IMR-90 (cell line): ENCODE measurements around the gene CARMIL1. TPM values are rescaled to one million over a fixed set of nuclear protein-coding genes. Genes with fewer than 3 reads are reported as not detected.

Source experiments
- ATAC-seq: fragments of 200-7000 bp; cut with Tn5 transposase; 2 replicates; pipeline ENCODE4 v1.9.1; 2020; ENCODE audit warnings: low read depth, mild to moderate bottlenecking, moderate library complexity
- BruUV-seq: library from RNA; stranded (reverse); fragments of 400-500 nt; replicated peaks from 2 replicates; lab custom pipeline; 2021; lab: Mats Ljungman, UMichigan
- CTCF ChIA-PET: fragments of 300-600 bp; formaldehyde crosslinking; extraction: SDS; loops from one replicate; lab custom pipeline; 2021; ENCODE audit warnings: antibody characterized with exemption; lab: Yijun Ruan, JAX
- POLR2A ChIA-PET: fragments of 300-600 bp; sonication (Branson Sonifier 250); formaldehyde crosslinking; loops from one replicate; lab custom pipeline; 2022; ENCODE audit warnings: antibody characterized with exemption; ENCODE audit not compliant: unreplicated experiment; lab: Charles Lee
- DNase-seq: peaks from one replicate; pipeline ENCODE4 v3.0.0; 2013
- H2AFZ ChIP-seq: replicated peaks from 2 replicates; pipeline ENCODE3; 2013; ENCODE audit warnings: low read length, mild to moderate bottlenecking; ENCODE audit not compliant: poor library complexity
- H2AK5ac ChIP-seq: 2 replicates; pipeline ENCODE4 v1.6.1; 2013; ENCODE audit warnings: low read depth, low read length, inconsistent platforms
- H2AK9ac ChIP-seq: replicated peaks from 2 replicates; pipeline ENCODE3; 2013; ENCODE audit warnings: mild to moderate bottlenecking, low read depth, low read length, moderate library complexity; ENCODE audit not compliant: poor library complexity
- H2BK120ac ChIP-seq: 2 replicates; pipeline ENCODE4 v1.6.1; 2013; ENCODE audit warnings: low read depth, low read length, inconsistent platforms
- H2BK15ac ChIP-seq: 3 replicates; pipeline ENCODE4 v1.6.1; 2013; ENCODE audit warnings: low read depth, low read length, inconsistent platforms
- H2BK20ac ChIP-seq: 2 replicates; pipeline ENCODE4 v1.6.1; 2013; ENCODE audit warnings: low read depth, mild to moderate bottlenecking, inconsistent platforms, low read length, moderate library complexity
- H2BK5ac ChIP-seq: 2 replicates; pipeline ENCODE4 v1.6.1; 2013; ENCODE audit warnings: mild to moderate bottlenecking, low read depth, low read length, inconsistent platforms; ENCODE audit not compliant: poor library complexity, severe bottlenecking
- H3K14ac ChIP-seq: replicated peaks from 2 replicates; pipeline ENCODE4 v1.6.1; 2013; ENCODE audit warnings: low read depth, low read length, inconsistent platforms
- H3K18ac ChIP-seq: 2 replicates; pipeline ENCODE4 v1.6.1; 2013; ENCODE audit warnings: low read depth, low read length, control low read depth
- H3K23ac ChIP-seq: 2 replicates; pipeline ENCODE4 v1.6.1; 2013; ENCODE audit warnings: low read depth, low read length, inconsistent platforms
- H3K27ac ChIP-seq: 2 replicates; pipeline ENCODE4 v1.5.1; 2013; ENCODE audit warnings: mild to moderate bottlenecking, control low read depth, low read length; ENCODE audit not compliant: insufficient read depth
- H3K27me3 ChIP-seq: 2 replicates; pipeline ENCODE4 v1.6.1; 2013; ENCODE audit warnings: low read length; ENCODE audit not compliant: control insufficient read depth, insufficient read depth
- H3K36me3 ChIP-seq: 2 replicates; pipeline ENCODE4 v1.6.1; 2013; ENCODE audit warnings: low read length, mixed read lengths; ENCODE audit not compliant: control insufficient read depth, insufficient read depth
- H3K4ac ChIP-seq: 2 replicates; pipeline ENCODE4 v1.6.1; 2013; ENCODE audit warnings: low read depth, low read length, inconsistent platforms
- H3K4me1 ChIP-seq: 2 replicates; pipeline ENCODE4 v1.6.1; 2013; ENCODE audit warnings: low read length, mixed read lengths; ENCODE audit not compliant: control insufficient read depth, insufficient read depth
- H3K4me2 ChIP-seq: 2 replicates; pipeline ENCODE4 v1.6.1; 2013; ENCODE audit warnings: low read depth, mild to moderate bottlenecking, control low read depth, low read length, moderate library complexity
- H3K4me3 ChIP-seq: 2 replicates; pipeline ENCODE4 v1.5.1; 2013; ENCODE audit warnings: low read depth, mild to moderate bottlenecking, control low read depth, low read length, moderate library complexity; ENCODE audit not compliant: insufficient read depth
- H3K56ac ChIP-seq: 2 replicates; pipeline ENCODE4 v1.6.1; 2013; ENCODE audit warnings: low read length, inconsistent platforms; ENCODE audit not compliant: insufficient read depth; ENCODE audit errors: extremely low read depth
- H3K79me1 ChIP-seq, 2 experiments: 2 replicates each; pipeline ENCODE4 v1.6.1; 2013; ENCODE audit warnings: low read length in 2 of 2, inconsistent platforms in 1 of 2, low read depth in 1 of 2
- H3K9ac ChIP-seq: 2 replicates; pipeline ENCODE4 v1.6.1; 2013; ENCODE audit warnings: low read depth, low read length, control low read depth
- H3K9me1 ChIP-seq: 2 replicates; pipeline ENCODE4 v1.6.1; 2013; ENCODE audit warnings: low read length, inconsistent platforms; ENCODE audit not compliant: insufficient read depth
- H3K9me3 ChIP-seq: 2 replicates; pipeline ENCODE4 v1.6.1; 2013; ENCODE audit warnings: low read length; ENCODE audit not compliant: control insufficient read depth, insufficient read depth
- H4K20me1 ChIP-seq: 2 replicates; pipeline ENCODE4 v1.6.1; 2013; ENCODE audit warnings: low read length, inconsistent platforms; ENCODE audit not compliant: insufficient read depth
- H4K5ac ChIP-seq: 2 replicates; pipeline ENCODE4 v1.6.1; 2013; ENCODE audit warnings: mild to moderate bottlenecking, low read depth, low read length, control low read depth
- H4K8ac ChIP-seq, 2 experiments: 2 replicates each; pipeline ENCODE4 v1.6.1; 2013; ENCODE audit warnings: low read depth in 2 of 2, low read length in 2 of 2, control low read depth in 1 of 2, inconsistent platforms in 1 of 2
- H4K91ac ChIP-seq: 2 replicates; pipeline ENCODE4 v1.6.1; 2013; ENCODE audit warnings: low read depth, low read length, inconsistent platforms; ENCODE audit not compliant: insufficient read depth
- BHLHE40 ChIP-seq: fragments of 150-350 bp; IDR thresholded peaks from 2 replicates; pipeline ENCODE4 v1.6.1; 2016; ENCODE audit warnings: mild to moderate bottlenecking, low read depth, low read length
- CEBPB ChIP-seq: IDR thresholded peaks from 2 replicates; pipeline ENCODE4 v1.6.1; 2012; ENCODE audit warnings: low read depth, low read length, improper control_type of control experiment
- CHD1 ChIP-seq: IDR thresholded peaks from 2 replicates; pipeline ENCODE4 v1.6.1; 2012; ENCODE audit warnings: low read depth, low read length, improper control_type of control experiment
- FOS ChIP-seq: fragments of 150-350 bp; IDR thresholded peaks from 2 replicates; pipeline ENCODE4 v1.6.1; 2016; ENCODE audit warnings: low read depth, low read length
- MAFK ChIP-seq: IDR thresholded peaks from 2 replicates; pipeline ENCODE4 v1.6.1; 2012; ENCODE audit warnings: low read depth, low read length, improper control_type of control experiment
- MXI1 ChIP-seq: IDR thresholded peaks from 2 replicates; pipeline ENCODE4 v1.6.1; 2012; ENCODE audit warnings: low read depth, mild to moderate bottlenecking, low read length, moderate library complexity, borderline replicate concordance
- NFE2L2 ChIP-seq: fragments of 150-350 bp; IDR thresholded peaks from 2 replicates; pipeline ENCODE4 v1.6.1; 2016; ENCODE audit warnings: low read depth, mild to moderate bottlenecking, low read length
- RFX5 ChIP-seq: IDR thresholded peaks from 2 replicates; pipeline ENCODE4 v1.8.0; 2012; ENCODE audit warnings: low read depth, mild to moderate bottlenecking, low read length, moderate library complexity
- USF2 ChIP-seq: fragments of 150-350 bp; IDR thresholded peaks from 2 replicates; pipeline ENCODE4 v1.6.1; 2017; ENCODE audit warnings: mild to moderate bottlenecking, antibody characterized with exemption, low read length, low read depth
- WGBS, 2 experiments: methylation state at CpG; one replicate each; pipeline versions ENCODE4 v1.1.5 to v1.1.7; 2013; ENCODE audit warnings: missing lambda C conversion rate in 2 of 2; ENCODE audit not compliant: insufficient read length in 1 of 2; ENCODE audit errors: extremely low coverage in 2 of 2; 5-methylcytosine and 5-hydroxymethylcytosine counted together
- dilution Hi-C: fragments of 300-500 bp; cut with HindIII; formaldehyde crosslinking; loops from one replicate; pipeline ENCODE4 v1.14.3; 2018; ENCODE audit warnings: low sequenced_read_pairs; ENCODE audit not compliant: unreplicated experiment
- in situ Hi-C: fragments of 300-500 bp; cut with MboI; formaldehyde crosslinking; loops from 3 replicates; pipeline ENCODE4 v1.14.3; 2019; ENCODE audit warnings: low sequenced_read_pairs, inconsistent platforms, mixed read lengths
- intact Hi-C: fragments of 100-400 bp; cut with micrococcal nuclease; formaldehyde crosslinking; loops from 2 replicates; pipeline ENCODE4 v1.10.0; 2022
- polyA plus RNA-seq, 3 experiments: library from polyadenylated mRNA; depleted of rRNA; stranded (reverse); fragments of >200 nt; gene quantifications; 2 replicates each; pipeline ENCODE4 v1.2.3, GENCODE V29; 2012; ENCODE audit warnings: low replicate concordance in 1 of 3
- total RNA-seq: library from RNA; depleted of rRNA; stranded (reverse); fragments of >200 nt; gene quantifications from 2 replicates; pipeline ENCODE4 v1.2.3, GENCODE V29; 2012
- TF ChIP-seq, protein P1 (sequence below): conservative IDR thresholded peaks from 2 replicates; pipeline ENCODE4 v1.5.1; 2012; ENCODE audit warnings: mild to moderate bottlenecking, low read depth, low read length, improper control_type of control experiment

The CARMIL1 gene
- total and polyA plus RNA-seq, 2 of the 4 experiments (the other 2 are of a cell fraction): 1.3 to 2.9 TPM

DNA sequence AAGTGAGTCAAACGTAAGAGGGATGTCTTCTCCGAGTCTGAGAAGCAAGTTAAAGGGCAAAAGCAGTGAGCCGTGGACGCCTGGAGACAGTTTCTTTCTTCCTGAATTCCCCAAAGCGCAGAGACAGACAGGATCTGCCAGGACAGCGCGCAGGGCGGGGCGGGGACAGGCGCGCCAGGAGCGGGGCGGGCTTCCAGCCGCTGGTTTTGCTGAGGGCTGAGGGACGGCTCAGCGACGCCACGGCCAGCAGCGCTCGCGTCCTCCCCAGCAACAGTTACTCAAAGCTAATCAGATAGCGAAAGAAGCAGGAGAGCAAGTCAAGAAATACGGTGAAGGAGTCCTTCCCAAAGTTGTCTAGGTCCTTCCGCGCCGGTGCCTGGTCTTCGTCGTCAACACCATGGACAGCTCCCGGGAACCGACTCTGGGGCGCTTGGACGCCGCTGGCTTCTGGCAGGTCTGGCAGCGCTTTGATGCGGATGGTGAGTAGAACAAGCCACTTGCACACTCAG, 372.9 kb downstream of the CARMIL1 start, which contains the start of gene SCGN:
TSS of gene SCGN (plus strand) at position 209 of the 509 bp plus-strand sequence. CDS start at position 398, 189 bp downstream.
- H3K9ac ChIP-seq: no peak within 1 kb of the TSS
- POLR2A ChIA-PET: no interaction called here
- no peak within 1 kb of the TSS; the same call in 1 of the 2 replicates for H3K4me3 ChIP-seq
- H3K79me1 ChIP-seq: no peaks in the 10 kb centered on the region
- H2BK15ac ChIP-seq: no peak within 1 kb of the TSS
- no peak within 1 kb of the TSS for H2BK5ac ChIP-seq
- no peaks in the 10 kb centered on the region for H3K27me3 ChIP-seq
- no peak within 1 kb of the TSS for H2AFZ ChIP-seq
- TF ChIP-seq CHD1 (no peak), RFX5 (no peak), CEBPB (no peak), MAFK (no peak), MXI1 (no peak), USF2 (no peak), FOS (no peak), NFE2L2 (no peak), BHLHE40 (no peak)
- TF ChIP-seq, protein P1, sequence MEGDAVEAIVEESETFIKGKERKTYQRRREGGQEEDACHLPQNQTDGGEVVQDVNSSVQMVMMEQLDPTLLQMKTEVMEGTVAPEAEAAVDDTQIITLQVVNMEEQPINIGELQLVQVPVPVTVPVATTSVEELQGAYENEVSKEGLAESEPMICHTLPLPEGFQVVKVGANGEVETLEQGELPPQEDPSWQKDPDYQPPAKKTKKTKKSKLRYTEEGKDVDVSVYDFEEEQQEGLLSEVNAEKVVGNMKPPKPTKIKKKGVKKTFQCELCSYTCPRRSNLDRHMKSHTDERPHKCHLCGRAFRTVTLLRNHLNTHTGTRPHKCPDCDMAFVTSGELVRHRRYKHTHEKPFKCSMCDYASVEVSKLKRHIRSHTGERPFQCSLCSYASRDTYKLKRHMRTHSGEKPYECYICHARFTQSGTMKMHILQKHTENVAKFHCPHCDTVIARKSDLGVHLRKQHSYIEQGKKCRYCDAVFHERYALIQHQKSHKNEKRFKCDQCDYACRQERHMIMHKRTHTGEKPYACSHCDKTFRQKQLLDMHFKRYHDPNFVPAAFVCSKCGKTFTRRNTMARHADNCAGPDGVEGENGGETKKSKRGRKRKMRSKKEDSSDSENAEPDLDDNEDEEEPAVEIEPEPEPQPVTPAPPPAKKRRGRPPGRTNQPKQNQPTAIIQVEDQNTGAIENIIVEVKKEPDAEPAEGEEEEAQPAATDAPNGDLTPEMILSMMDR: no peak
- H3K36me3 ChIP-seq: no peaks in the 10 kb centered on the region
- H4K20me1 ChIP-seq: no peaks in the 10 kb centered on the region
- no peaks in the 10 kb centered on the region for H3K9me3 ChIP-seq
- peak; percentile 96 for ATAC-seq
- no peak within 1 kb of the TSS for H4K5ac ChIP-seq
- intact Hi-C loops (no loop called here), dilution Hi-C loops (no loop called here), in situ Hi-C loops (no loop called here)
- H4K91ac ChIP-seq: no peak within 1 kb of the TSS
- no peak within 1 kb of the TSS for H3K56ac ChIP-seq
- no peak within 1 kb of the TSS for H2AK9ac ChIP-seq
- H3K4me1 ChIP-seq: no peaks in the 10 kb centered on the region
- no peak within 1 kb of the TSS for H4K8ac ChIP-seq
- 5% methylated on average over 18 of the region's 35 CpGs; no CpG with 5 or more reads in 1 of the 2 experiments for WGBS, 2 experiments
- BruUV-seq: no TSS peak
- CTCF ChIA-PET: no interaction called here
- no peak within 1 kb of the TSS for H2BK120ac ChIP-seq
- peak; percentile 36 for DNase-seq
- peak within 1 kb of the TSS; percentile 37; the same call in 1 of the 2 replicates for H3K4me2 ChIP-seq
- no peak within 1 kb of the TSS for H3K27ac ChIP-seq
- no peak within 1 kb of the TSS for H2AK5ac ChIP-seq
- H3K23ac ChIP-seq: no peak within 1 kb of the TSS
- no peak within 1 kb of the TSS for H3K14ac ChIP-seq
- H3K4ac ChIP-seq: no peak within 1 kb of the TSS
- H3K9me1 ChIP-seq: no peaks in the 10 kb centered on the region
- H3K18ac ChIP-seq: no peak within 1 kb of the TSS
- no peak within 1 kb of the TSS for H2BK20ac ChIP-seq
